Measurements from ENCODE around the gene CHDH.

Gene CHDH

GRCh38 chr3:53850895-53851294 lies 4.7 kb upstream of the CHDH start:
- DNase-seq (ENCODE audit: low read depth in 1 of 2, low spot score in 1 of 2), result no peak

DNA sequence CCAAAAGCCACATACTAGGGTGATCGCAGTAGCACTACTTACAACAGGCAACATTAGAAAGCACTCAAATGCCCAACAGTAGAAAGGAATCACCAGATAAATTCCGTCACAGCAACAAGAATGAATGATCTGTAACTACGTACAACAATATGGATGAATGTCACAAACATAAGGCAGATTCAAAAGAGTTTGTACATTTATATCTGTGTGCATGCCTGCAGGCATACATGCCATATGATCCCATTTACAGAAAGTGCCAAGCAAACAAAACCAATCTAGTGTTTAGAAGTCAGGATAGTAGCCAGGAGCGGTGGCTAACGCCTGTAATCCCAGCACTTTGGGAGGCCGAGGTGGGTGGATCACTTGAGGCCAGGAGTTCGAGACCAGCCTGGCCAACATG lies 3.7 kb upstream of the CHDH start:
- no peak for DNase-seq (ENCODE audit: low read depth in 1 of 2, low spot score in 1 of 2)

DNA sequence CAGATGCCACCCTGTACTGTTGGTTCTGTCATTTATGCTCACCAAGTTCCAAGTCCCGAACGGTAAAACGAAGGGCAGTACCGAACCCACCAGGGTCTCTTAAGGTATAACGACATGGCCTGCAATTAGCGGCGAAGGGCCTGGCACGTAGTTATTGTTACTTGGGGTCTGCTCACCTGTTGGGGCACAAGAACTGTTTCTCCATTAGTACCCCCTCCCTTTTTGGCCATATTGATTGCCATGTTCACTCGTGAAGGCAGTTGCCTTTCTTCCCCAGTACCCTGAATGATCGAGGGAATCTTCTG lies 584 bp upstream of the CHDH start:
- DNase-seq (ENCODE audit: low read depth in 1 of 2, low spot score in 1 of 2), result no peak

GRCh38 chr3:53845881-53846133 lies 412 bp downstream of the CHDH start:
- DNase-seq (ENCODE audit: low read depth in 1 of 2, low spot score in 1 of 2), result no peak

- DNase-seq (ENCODE audit: low read depth in 1 of 2, low spot score in 1 of 2), result no peak
These were observed 927 bp downstream of the CHDH start for GRCh38 chr3:53845103-53845880.

GRCh38 chr3:53844262-53845102 lies 1.7 kb downstream of the CHDH start:
- no peak for DNase-seq (ENCODE audit: low read depth in 1 of 2, low spot score in 1 of 2)

- no peak for DNase-seq (ENCODE audit: low read depth in 1 of 2, low spot score in 1 of 2)
These were observed 2.7 kb downstream of the CHDH start for GRCh38 chr3:53843195-53844177.

GRCh38 chr3:53842436-53843194 lies 3.6 kb downstream of the CHDH start:
- DNase-seq (ENCODE audit: low read depth in 1 of 2, low spot score in 1 of 2), result no peak

- no peak for DNase-seq (ENCODE audit: low read depth in 1 of 2, low spot score in 1 of 2)
These were observed 4.9 kb downstream of the CHDH start for GRCh38 chr3:53841296-53841695.

GRCh38 chr3:53837331-53837730 lies 8.9 kb downstream of the CHDH start:
- DNase-seq (ENCODE audit: low read depth in 1 of 2, low spot score in 1 of 2), result no peak

- DNase-seq (ENCODE audit: low read depth in 1 of 2, low spot score in 1 of 2), result no peak
These were observed 9.9 kb downstream of the CHDH start for GRCh38 chr3:53836084-53836872.

DNA sequence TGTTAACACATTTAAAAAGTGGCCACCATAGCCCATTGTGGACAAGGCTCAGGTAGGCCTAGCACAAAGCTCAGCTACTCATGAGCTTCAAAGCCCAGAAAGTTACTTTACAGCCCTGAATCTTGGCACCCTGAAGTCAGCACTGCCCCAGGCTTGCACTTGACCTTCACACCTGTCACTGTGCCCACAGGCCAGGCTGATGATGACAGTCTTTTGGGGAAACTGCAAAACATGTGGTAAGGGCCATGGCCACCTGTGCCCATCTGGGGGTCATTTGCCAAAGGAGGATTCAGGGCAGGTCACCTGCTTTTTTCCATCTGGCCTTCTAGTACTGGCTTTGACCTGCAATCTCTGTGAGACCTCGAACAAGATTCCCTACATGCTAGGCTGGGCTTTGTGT lies 11.0 kb downstream of the CHDH start:
- DNase-seq (ENCODE audit: low read depth in 1 of 2, low spot score in 1 of 2), result no peak

DNA sequence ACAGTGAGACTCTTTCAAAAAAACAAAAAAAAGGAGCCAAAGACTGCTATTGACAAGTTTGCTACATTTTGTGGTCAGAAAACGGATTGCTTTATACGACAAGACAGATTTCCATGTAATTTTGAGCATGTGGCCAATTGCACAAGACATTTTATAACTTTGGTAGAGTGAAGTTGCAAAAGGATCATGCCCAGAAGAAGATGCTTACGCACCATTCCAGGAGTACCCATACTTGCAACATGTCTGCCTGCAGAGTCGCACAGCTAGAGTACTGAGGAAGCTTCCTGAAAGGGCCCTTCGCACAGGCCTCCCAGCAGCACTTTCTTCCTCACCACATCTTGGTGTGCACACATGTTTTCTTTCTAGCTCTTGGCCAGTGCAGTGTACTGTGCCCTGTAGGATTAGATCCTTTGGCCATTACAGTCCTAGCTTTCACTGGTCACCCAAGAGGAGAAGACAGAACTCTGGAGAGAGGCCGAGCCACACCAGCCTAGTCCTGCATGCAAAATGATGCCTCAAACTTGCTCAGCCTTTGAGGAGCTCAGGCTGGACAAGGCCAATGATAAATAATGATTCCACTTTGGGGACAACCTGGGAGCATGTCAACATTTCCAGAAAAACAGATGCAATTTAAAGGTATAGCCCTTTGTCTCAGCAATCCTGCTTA lies 11.7 kb downstream of the CHDH start:
- no peak for DNase-seq (ENCODE audit: low read depth in 1 of 2, low spot score in 1 of 2)

GRCh38 chr3:53833700-53834099 lies 12.5 kb downstream of the CHDH start:
- no peak for DNase-seq (ENCODE audit: low read depth in 1 of 2, low spot score in 1 of 2)

- DNase-seq (ENCODE audit: low read depth in 1 of 2, low spot score in 1 of 2), result no peak
These were observed 13.1 kb downstream of the CHDH start for GRCh38 chr3:53833053-53833645.

- DNase-seq (ENCODE audit: low read depth in 1 of 2, low spot score in 1 of 2), result no peak
These were observed 15.3 kb downstream of the CHDH start for GRCh38 chr3:53830944-53831343.

GRCh38 chr3:53829605-53830004 lies 16.6 kb downstream of the CHDH start:
- no peak for DNase-seq (ENCODE audit: low read depth in 1 of 2, low spot score in 1 of 2)

GRCh38 chr3:53828581-53828980 lies 17.6 kb downstream of the CHDH start:
- DNase-seq (ENCODE audit: low read depth in 1 of 2, low spot score in 1 of 2), result no peak

- no peak for DNase-seq (ENCODE audit: low read depth in 1 of 2, low spot score in 1 of 2)
These were observed 20.2 kb downstream of the CHDH start for GRCh38 chr3:53826048-53826447.
